Chondrocyte (in vitro differentiated cells): ENCODE data around the gene THSD7B. TPM values are rescaled to one million over a fixed set of nuclear protein-coding genes. Genes with fewer than 3 reads are reported as not detected.

Experiments
- DNase-seq: peaks from one replicate; pipeline ENCODE4 v3.0.0; 2021; ENCODE audit warnings: mixed read lengths, low spot score
- H3K27ac Mint-ChIP-seq: one replicate; pipeline ENCODE4 v1.8.0; 2021; ENCODE audit warnings: mild to moderate bottlenecking, moderate library complexity, mixed read lengths; ENCODE audit not compliant: unreplicated experiment
- H3K27me3 Mint-ChIP-seq: 2 replicates; pipeline ENCODE4 v1.8.0; 2021; ENCODE audit warnings: low read depth, mixed read lengths
- H3K36me3 Mint-ChIP-seq: 2 replicates; pipeline ENCODE4 v1.8.0; 2021; ENCODE audit warnings: low read depth, mixed read lengths
- H3K4me1 Mint-ChIP-seq: 2 replicates; pipeline ENCODE4 v1.8.0; 2021; ENCODE audit warnings: low read depth, mild to moderate bottlenecking, mixed read lengths
- H3K4me3 Mint-ChIP-seq: one replicate; pipeline ENCODE4 v1.8.0; 2021; ENCODE audit warnings: mild to moderate bottlenecking, moderate library complexity, mixed read lengths; ENCODE audit not compliant: unreplicated experiment
- H3K9me3 Mint-ChIP-seq: 2 replicates; pipeline ENCODE4 v1.8.0; 2021; ENCODE audit warnings: low read depth, mixed read lengths
- total RNA-seq: library from RNA; stranded (reverse); gene quantifications from 3 replicates; pipeline ENCODE4 v1.2.1, GENCODE V29; 2021
- TF ChIP-seq, protein P1 (sequence below): fragments of 200-600 bp; sonication (generic); IDR thresholded peaks from 2 replicates; pipeline ENCODE4 v1.5.0; 2021; ENCODE audit warnings: antibody characterized with exemption, mild to moderate bottlenecking, moderate library complexity

The THSD7B gene
- total RNA-seq, 1 donor from 2014 or later, result not detected

DNA sequence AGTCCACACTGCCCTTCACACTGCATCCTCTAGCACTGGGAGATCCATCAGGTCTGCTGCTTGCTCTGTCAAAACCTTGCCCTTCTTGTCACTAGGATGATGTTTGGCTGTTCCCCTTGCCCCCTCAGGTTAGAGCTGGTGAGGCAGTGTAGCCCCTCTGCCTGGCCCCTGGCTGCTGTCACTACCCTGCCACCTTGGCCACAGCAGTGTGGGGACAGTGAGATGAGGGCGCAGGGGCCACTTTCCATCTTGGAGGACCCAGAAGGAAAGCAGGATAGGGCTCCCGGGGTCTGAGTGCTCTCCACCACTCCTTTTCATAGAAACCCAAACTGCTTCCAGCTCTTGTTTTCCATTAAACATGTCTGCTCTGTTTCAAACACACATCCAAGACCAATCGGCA, 19.9 kb downstream of the THSD7B start:
- TF ChIP-seq, protein P1, sequence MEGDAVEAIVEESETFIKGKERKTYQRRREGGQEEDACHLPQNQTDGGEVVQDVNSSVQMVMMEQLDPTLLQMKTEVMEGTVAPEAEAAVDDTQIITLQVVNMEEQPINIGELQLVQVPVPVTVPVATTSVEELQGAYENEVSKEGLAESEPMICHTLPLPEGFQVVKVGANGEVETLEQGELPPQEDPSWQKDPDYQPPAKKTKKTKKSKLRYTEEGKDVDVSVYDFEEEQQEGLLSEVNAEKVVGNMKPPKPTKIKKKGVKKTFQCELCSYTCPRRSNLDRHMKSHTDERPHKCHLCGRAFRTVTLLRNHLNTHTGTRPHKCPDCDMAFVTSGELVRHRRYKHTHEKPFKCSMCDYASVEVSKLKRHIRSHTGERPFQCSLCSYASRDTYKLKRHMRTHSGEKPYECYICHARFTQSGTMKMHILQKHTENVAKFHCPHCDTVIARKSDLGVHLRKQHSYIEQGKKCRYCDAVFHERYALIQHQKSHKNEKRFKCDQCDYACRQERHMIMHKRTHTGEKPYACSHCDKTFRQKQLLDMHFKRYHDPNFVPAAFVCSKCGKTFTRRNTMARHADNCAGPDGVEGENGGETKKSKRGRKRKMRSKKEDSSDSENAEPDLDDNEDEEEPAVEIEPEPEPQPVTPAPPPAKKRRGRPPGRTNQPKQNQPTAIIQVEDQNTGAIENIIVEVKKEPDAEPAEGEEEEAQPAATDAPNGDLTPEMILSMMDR, result no peak
- no peak for DNase-seq
- Mint-ChIP-seq H3K27me3 (no peaks in the 10 kb centered on the region), H3K4me1 (no peaks in the 10 kb centered on the region), H3K4me3 (no peak overlapping the region), H3K36me3 (no peaks in the 10 kb centered on the region), H3K9me3 (no peaks in the 10 kb centered on the region), H3K27ac (no peak overlapping the region)

DNA sequence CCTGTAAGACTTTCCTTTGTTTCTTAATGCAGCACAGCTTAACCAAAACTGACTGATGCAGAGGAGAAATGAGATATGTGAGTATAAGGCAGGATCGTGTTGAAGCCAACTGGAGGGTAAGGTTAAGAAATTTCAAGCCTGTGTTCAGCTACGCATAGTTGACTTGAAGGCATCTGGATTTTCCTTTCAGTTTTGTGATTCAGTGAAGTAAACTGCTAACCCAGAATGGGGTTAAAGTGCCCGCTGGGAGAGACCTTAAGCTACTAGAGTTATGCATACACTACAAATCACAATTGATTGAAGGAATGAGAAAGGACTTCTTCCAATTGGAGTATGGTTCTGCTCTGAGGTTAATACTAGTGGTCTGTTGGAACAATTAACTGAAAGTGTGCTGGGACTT, 22.6 kb downstream of the THSD7B start:
- Mint-ChIP-seq H3K27ac (no peak overlapping the region), H3K4me1 (no peaks in the 10 kb centered on the region), H3K9me3 (no peaks in the 10 kb centered on the region), H3K4me3 (no peak overlapping the region), H3K36me3 (no peaks in the 10 kb centered on the region), H3K27me3 (peaks cover 9% of the 10 kb centered on the region)
- TF ChIP-seq, protein P1, result no peak
- no peak for DNase-seq

DNA sequence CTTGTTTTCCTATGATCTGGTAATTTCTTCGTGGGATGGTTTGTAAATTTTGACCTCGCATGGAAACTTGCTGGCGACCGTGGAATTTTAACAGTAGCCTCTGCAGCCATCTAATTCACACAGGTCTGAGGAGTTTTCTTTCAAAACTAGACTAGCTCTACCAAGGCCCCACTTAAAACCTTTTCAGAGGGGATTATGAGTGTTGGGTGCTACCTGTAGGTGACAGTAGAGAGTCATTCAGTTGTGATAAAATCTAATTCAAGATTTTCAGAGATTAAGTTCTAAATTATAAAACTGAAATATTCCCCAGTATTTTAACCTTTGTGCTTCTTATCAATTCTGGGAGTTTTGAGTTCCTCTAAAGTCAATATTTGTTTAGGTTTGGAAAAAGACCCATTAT, 31.0 kb downstream of the THSD7B start:
- Mint-ChIP-seq H3K9me3 (no peaks in the 10 kb centered on the region), H3K27ac (no peak overlapping the region), H3K4me3 (no peak overlapping the region), H3K27me3 (peaks cover 3% of the 10 kb centered on the region), H3K4me1 (no peaks in the 10 kb centered on the region), H3K36me3 (no peaks in the 10 kb centered on the region)
- TF ChIP-seq, protein P1, result no peak
- DNase-seq, result no peak

DNA sequence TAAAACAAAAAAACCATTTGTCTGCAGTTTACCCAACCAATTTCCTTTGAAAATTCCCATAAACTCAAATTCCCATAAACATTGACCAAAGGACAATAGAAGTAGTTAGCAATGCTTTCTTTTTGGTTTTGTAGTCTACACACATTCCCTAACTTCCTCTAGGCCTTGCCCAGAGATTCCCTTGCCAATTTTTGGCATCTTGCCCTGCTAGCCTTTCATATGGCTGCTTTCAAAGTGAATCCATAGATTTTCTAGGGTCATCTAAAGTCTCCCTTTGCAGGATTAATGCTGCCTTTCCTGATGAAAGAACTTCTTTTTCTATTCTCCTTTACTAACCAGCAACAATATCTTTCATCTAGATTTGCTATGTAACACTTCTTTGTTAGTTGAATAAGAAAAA, 33.4 kb downstream of the THSD7B start:
- no peaks in the 10 kb centered on the region for H3K9me3 Mint-ChIP-seq
- no peak overlapping the region for H3K4me3 Mint-ChIP-seq
- DNase-seq, result no peak
- H3K27ac Mint-ChIP-seq, result no peak overlapping the region
- TF ChIP-seq, protein P1, result no peak
- H3K36me3 Mint-ChIP-seq, result no peaks in the 10 kb centered on the region
- no peaks in the 10 kb centered on the region for H3K27me3 Mint-ChIP-seq
- no peaks in the 10 kb centered on the region for H3K4me1 Mint-ChIP-seq

DNA sequence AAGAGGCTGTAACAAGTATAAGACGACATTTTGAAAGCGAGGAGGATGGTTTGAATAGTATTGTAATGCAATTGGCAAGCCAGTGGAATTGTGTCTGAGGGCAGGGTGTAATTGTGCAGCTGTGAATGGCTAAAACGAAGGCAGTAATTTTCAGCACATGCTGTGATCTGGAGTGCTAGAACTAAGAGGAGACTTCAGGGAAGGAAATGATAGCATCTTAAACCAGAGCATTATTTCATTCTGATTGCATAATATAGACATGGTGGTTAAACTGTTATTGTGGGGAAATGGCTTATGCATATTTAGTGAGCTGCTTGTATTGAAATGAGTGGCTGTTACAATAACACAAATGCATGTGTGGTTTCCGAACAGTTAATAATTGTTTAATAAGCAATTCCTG, 36.3 kb downstream of the THSD7B start:
- Mint-ChIP-seq H3K4me3 (no peak overlapping the region), H3K4me1 (no peaks in the 10 kb centered on the region), H3K27ac (no peak overlapping the region), H3K27me3 (no peaks in the 10 kb centered on the region), H3K9me3 (peaks cover 7% of the 10 kb centered on the region), H3K36me3 (no peaks in the 10 kb centered on the region)
- no peak for DNase-seq
- TF ChIP-seq, protein P1, result no peak
